Glutamatergic neuron (in vitro differentiated cells): ENCODE results near the gene ELANE. TPM values are rescaled to one million over a fixed set of nuclear protein-coding genes. Genes with fewer than 3 reads are reported as not detected.

Experiments used
- DNase-seq: peaks from one replicate; pipeline ENCODE4 v3.0.0; 2022
- H3K27ac Mint-ChIP-seq: one replicate; pipeline ENCODE4 v1.8.0; 2020; ENCODE audit warnings: mild to moderate bottlenecking, mixed read lengths, inconsistent platforms; ENCODE audit not compliant: unreplicated experiment
- H3K27me3 Mint-ChIP-seq: one replicate; pipeline ENCODE4 v1.8.0; 2020; ENCODE audit warnings: mild to moderate bottlenecking, moderate library complexity, mixed read lengths, inconsistent platforms; ENCODE audit not compliant: unreplicated experiment
- H3K36me3 Mint-ChIP-seq: one replicate; pipeline ENCODE4 v1.8.0; 2020; ENCODE audit warnings: mild to moderate bottlenecking, mixed read lengths, inconsistent platforms; ENCODE audit not compliant: unreplicated experiment
- H3K4me1 Mint-ChIP-seq: one replicate; pipeline ENCODE4 v1.8.0; 2020; ENCODE audit warnings: mild to moderate bottlenecking, low read depth, mixed read lengths, inconsistent platforms; ENCODE audit not compliant: unreplicated experiment
- H3K4me3 Mint-ChIP-seq: one replicate; pipeline ENCODE4 v1.8.0; 2020; ENCODE audit warnings: mild to moderate bottlenecking, mixed read lengths, inconsistent platforms; ENCODE audit not compliant: unreplicated experiment
- H3K9me3 Mint-ChIP-seq: one replicate; pipeline ENCODE4 v1.8.0; 2020; ENCODE audit warnings: mild to moderate bottlenecking, moderate library complexity, mixed read lengths, inconsistent platforms; ENCODE audit not compliant: unreplicated experiment
- CTCF ChIP-seq: fragments of 200-600 bp; sonication (generic); IDR thresholded peaks from one replicate; pipeline ENCODE4 v1.5.0; 2021; ENCODE audit not compliant: partially characterized antibody, unreplicated experiment
- total RNA-seq: library from RNA; stranded (reverse); fragmentation: NEBNext Ultra II Directional; extraction: Animal tissue kit (Norgen Biotek cat#: 25700); gene quantifications from one replicate; pipeline ENCODE4 v1.2.1, GENCODE V29; 2021; ENCODE audit not compliant: unreplicated experiment

The ELANE gene
- total RNA-seq, 1 donor from 2014 or later = not detected

DNA sequence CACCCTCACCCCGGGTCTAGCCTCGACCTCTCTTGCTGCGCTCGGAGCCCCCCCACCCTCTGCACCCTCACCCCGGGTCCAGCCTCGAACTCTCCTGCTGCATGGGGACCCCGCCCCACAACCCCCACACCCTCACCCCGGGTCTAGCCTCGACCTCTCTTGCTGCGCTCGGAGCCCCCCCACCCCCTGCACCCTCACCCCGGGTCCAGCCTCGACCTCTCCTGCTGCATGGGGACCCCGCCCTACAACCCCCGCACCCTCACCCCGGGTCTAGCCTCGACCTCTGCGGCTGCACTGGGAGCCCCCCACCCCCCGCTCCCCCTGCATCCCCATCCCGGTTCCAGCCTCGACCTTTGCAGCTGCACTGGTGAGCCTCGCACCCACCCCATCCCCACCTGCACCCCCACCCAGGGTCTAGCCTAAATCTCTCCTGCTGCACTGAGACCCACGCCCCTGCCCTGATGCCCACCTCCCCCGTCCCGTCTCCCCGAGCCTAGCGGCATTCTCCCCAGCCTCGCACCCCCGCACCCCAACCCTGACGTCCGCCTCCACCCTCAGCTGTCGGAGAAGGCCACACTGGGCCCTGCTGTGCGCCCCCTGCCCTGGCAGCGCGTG, 9.1 kb downstream of the ELANE start:
- Mint-ChIP-seq H3K4me1 (no peaks in the 10 kb centered on the region), H3K36me3 (no peaks in the 10 kb centered on the region), H3K4me3 (no peak overlapping the region), H3K9me3 (peaks cover 11% of the 10 kb centered on the region), H3K27ac (no peak overlapping the region), H3K27me3 (peaks cover 14% of the 10 kb centered on the region)
- DNase-seq = no peak
- no peak for TF ChIP-seq CTCF

DNA sequence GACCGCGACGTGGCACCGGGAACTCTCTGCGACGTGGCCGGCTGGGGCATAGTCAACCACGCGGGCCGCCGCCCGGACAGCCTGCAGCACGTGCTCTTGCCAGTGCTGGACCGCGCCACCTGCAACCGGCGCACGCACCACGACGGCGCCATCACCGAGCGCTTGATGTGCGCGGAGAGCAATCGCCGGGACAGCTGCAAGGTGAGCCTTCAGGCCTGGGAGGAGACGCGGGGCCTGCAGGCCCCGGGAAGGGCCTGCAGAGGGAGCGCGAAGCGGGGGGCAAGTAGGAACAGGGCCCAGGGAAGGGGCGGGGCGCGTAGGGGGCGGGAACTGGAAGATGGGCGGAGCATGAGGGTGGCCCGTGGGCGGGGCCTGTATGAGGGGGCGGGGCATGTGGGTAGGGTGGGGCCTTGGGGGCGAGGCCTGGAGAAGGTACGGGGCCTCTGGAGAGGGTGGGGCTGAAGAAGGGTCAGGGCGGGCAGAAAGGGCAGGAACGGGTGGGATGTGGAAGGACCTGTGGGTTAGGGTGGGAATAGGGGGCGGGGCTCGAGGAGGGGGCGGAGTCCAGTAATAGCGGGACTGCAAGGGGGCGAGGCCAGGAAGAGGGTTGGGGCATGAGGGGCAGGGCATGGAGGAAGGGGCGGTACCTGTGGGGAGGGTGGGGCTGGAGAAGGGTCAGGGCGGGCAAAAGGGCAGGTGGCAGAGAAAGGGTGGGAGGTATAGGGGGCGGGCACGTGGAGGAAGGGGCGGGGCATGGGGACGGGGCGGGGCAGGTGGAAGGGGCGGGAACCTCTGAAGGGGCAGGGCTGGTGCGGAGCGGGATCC, 9.9 kb downstream of the ELANE start:
- no peak for TF ChIP-seq CTCF
- peaks cover 14% of the 10 kb centered on the region for H3K27me3 Mint-ChIP-seq
- H3K36me3 Mint-ChIP-seq = no peaks in the 10 kb centered on the region
- peaks cover 11% of the 10 kb centered on the region for H3K9me3 Mint-ChIP-seq
- H3K4me3 Mint-ChIP-seq = no peak overlapping the region
- peak; percentile 61 for DNase-seq
- no peak overlapping the region for H3K27ac Mint-ChIP-seq
- H3K4me1 Mint-ChIP-seq = no peaks in the 10 kb centered on the region

GRCh38 chr19:862581-863314, 10.6 kb downstream of the ELANE start:
- no peak for TF ChIP-seq CTCF
- H3K9me3 Mint-ChIP-seq = peaks cover 12% of the 10 kb centered on the region
- peak; percentile 78 for DNase-seq
- peaks cover 14% of the 10 kb centered on the region for H3K27me3 Mint-ChIP-seq
- H3K27ac Mint-ChIP-seq = no peak overlapping the region
- peaks cover 5% of the 10 kb centered on the region for H3K36me3 Mint-ChIP-seq
- H3K4me1 Mint-ChIP-seq = peaks cover 4% of the 10 kb centered on the region
- no peak overlapping the region for H3K4me3 Mint-ChIP-seq

GRCh38 chr19:863315-863620, 11.2 kb downstream of the ELANE start:
- Mint-ChIP-seq H3K36me3 (peaks cover 5% of the 10 kb centered on the region), H3K4me1 (peaks cover 4% of the 10 kb centered on the region), H3K27me3 (peaks cover 14% of the 10 kb centered on the region), H3K27ac (no peak overlapping the region), H3K4me3 (no peak overlapping the region), H3K9me3 (peaks cover 12% of the 10 kb centered on the region)
- no peak for DNase-seq
- TF ChIP-seq CTCF = no peak
